ENCODE data around the gene SAMD13.
"Not testable (repeated sequence)": the region's sequence is repeated elsewhere in the genome, so short reads cannot be mapped to it uniquely, and the experiment has no call there.

The SAMD13 gene

GRCh38 chr1:84287389-84287788, 14.1 kb upstream of the SAMD13 start:
- DNase-seq: not testable (repeated sequence)

GRCh38 chr1:84289169-84289785, 12.2 kb upstream of the SAMD13 start:
- DNase-seq: no peak

- no peak for DNase-seq
Observed at GRCh38 chr1:84291882-84292655, 9.4 kb upstream of the SAMD13 start.

DNA sequence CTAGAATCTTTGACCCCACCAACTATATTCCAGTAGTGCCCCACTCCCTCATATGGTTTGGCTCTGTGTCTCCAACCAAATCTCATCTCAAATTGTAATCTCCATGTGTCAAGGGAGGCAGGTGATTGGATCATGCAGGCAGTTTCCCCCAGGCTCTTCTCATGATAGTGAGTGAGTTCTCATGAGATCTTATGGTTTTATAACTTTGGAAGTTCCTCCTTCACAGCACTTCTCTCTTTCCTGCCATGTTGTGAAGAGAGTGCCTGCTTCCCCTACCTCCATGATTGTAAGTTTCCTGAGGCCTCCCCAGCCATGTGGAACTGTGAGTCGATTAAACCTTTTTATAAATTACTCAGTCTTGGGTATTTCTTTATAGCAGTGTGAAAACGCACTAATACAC, 7.7 kb upstream of the SAMD13 start:
- DNase-seq: no peak

GRCh38 chr1:84294751-84295150, 6.8 kb upstream of the SAMD13 start:
- no peak for DNase-seq

DNA sequence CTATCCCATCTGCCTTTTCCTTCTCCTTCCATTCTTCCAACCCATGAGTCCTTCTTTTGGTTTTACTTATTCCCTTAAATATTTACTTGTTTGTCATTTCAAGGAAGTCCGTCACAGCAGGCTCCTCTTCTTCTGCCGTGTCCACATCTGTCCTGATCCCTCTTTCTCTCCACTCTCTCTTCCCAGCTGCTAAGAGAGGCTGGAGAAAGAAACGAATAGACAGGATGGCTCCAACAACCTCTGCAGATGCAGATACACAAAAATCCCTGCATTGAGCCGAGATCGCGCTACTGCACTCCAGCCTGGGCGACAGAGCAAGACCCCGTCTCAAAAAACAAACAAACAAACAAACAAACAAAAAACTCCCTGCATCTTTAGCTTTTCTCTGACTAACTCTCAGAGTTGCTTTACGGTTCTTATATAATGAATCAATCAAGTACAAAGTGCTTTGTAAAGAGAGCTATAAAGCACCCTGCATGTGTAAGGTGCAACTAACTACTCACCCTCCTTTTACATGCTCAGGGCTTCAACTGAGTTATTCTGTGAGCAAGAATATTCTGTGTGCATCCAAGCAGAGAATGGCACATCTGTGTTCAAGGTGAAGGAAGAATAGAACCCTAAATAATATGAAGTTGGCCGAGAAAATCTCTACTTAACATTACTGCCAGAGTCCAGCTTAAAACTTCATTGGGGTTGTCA, 3.8 kb upstream of the SAMD13 start:
- no peak for DNase-seq

GRCh38 chr1:84298328-84298683, 3.2 kb upstream of the SAMD13 start:
- DNase-seq: peak; percentile 4

GRCh38 chr1:84298684-84299535, 2.6 kb upstream of the SAMD13 start:
- peak; percentile 46 for DNase-seq

DNA sequence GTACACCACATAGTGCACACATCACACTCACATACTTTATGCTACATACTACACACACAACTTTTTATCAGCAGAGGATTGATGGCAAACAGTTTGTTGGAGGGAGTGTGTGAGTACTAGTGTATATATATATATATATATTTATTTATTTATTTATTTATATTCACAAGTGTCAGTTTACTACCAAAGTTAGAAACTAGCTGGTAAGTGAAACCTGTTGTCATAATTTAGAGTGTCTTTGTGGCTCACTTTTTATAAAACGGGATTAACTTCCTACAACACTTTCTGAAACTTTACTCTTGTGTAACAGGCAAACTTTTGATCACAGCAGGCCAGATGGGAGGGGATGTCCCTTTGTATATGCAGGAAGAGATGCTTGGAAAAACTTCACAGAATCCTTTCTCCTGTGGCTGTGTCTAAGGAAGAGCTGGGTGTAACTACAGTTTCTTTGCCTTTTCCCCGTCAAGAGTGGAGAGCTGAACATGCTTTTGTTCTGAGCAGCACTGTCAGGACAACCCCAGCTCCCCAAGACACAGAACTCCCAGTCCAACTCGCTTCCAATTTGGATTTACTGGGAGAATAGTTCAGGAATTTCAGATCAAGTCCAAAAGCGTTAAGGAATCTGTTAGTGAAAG, 1.9 kb upstream of the SAMD13 start:
- no peak for DNase-seq

DNA sequence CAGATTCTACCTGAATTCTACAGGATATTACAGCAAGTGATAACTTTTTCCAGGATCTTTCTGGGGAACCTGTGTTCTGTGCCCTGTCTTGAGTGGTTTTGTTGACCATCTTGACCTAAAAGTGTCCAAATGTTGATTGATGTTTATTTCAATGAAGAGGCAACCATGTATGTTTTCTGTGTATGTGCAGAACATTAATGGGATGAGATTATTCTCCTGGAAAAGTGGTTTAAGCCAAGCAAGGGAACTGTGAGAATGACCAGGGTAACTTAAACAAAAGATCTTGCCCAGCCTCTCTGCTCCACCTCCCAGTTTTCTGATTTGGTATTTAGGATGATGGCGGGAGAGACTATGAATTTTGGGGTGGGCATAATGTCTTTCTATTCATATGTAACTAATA, 1.0 kb upstream of the SAMD13 start:
- no peak for DNase-seq

- DNase-seq: peak; percentile 37
Observed at GRCh38 chr1:84301785-84302385, 377 bp downstream of the SAMD13 start.

GRCh38 chr1:84303314-84303830, 1.9 kb downstream of the SAMD13 start:
- no peak for DNase-seq

DNA sequence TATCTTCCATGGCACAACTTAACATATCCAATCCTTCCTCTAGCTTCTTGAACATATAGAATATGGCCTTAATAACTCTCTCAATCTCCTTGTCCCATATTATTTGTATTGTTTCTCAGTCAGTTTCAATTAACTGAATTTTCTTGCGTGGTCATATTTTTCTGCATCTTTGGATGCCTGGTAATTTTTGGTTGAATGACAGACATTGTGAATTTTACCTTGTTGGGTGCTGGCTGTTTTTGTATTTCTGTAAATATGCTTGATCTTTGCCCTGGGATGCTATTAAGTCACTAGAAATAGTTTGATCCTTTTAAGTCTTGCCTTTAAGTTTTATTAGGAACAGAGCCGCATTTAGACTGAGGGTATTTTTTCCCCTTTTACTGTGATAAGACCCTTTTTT, 5.9 kb downstream of the SAMD13 start:
- DNase-seq: no peak

DNA sequence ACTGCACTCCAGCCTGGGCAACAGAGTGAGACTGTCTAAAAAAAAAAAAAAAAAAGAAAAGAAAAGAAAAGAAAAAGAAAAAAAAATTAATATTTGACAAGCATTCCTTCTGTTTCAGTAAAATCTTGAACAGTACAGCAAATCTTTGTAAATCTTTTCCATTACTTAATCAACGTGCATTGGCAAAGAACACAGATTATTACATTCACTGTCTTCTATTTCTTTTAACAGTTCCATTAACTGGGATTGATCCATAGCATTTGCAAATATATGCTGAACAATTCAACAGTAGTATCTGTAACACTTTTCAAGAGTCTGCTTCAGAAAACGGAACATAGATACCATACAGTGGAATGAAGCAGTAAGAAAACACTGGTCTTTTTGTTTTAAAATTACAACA, 9.8 kb downstream of the SAMD13 start:
- no peak for DNase-seq

DNA sequence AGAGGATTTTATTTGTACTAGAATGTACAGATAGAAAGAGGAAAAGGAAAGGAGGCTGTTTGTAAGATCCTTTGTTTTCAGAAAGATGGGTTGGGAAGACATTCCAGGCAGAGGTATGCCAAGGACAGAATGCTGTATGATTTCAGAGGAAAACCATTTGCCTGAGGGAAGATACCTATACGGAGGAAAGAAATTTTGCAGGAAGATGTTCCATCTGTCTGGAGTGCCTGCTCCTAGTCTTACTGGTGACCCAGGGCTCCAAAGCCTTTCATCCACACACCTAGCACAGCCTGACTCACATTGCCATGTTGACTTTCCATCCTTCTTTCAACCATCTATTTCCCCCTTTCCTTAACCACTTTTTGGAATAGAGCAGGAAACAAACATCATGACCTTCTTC, 18.2 kb downstream of the SAMD13 start:
- DNase-seq: no peak

GRCh38 chr1:84327830-84328229, 26.3 kb downstream of the SAMD13 start:
- DNase-seq: no peak

DNA sequence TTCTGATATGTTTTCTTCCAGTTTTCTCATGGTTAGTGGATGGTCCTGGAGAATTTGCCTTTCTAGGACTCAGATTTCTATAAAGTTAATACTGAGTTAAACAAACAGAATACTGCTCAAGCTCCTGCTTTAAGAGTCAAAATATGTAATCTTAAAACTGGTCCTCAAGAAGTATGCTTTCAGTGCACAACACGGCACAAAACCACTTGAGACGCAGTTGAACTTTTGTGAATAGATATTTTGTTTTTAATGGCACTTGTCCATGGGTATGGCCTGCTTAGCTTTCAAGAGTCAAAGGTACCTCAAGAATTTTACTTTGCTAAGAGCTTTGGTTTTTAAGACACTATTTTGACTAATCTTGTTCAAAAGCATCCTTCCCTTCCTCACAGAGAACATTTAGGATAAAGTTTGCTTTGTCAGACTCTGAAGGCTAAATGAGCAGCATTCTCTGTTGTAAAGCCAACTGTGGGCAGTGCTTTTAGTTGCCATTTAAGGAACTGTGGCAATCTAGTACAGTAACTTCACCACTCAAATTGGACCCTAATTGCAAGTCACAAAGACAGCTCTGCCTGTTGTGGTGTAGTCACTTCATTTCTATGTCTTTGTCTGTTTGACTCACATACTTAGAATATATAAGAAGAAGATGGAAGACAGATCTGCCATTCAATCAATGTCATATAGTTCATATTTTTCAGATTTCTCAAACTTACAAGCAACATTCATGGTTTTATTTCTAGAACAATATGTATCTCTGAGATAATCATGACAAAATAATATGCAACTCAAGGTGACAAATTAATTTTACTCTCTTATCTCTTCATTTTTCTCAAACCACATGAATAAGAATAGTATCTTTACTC, 28.8 kb downstream of the SAMD13 start:
- DNase-seq: no peak

- DNase-seq: no peak
Observed at GRCh38 chr1:84339503-84339902, 38.0 kb downstream of the SAMD13 start.

- DNase-seq: no peak
Observed at GRCh38 chr1:84344286-84344685, 42.8 kb downstream of the SAMD13 start.

DNA sequence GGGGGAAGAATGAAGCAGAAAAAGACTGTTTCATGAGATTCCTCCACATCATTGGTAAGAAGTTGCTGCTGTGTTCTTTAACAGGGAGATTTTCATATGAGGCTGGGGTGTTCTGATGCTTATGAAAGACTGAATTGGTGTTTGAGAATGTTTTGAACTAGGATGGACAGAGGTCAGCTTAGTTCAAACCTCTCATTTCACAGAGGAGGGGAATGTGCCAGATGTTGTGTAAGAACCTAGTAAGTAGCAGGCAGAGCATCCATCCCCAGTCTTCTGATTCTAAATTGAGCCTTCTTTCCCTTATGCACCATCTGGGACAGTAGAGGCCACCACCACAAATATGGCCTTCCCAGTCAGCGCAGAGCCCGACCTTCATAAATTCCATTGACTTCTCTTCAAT, 43.7 kb downstream of the SAMD13 start:
- DNase-seq: no peak
